Breast epithelium (tissue), 3 donors: ENCODE measurements around the gene SUPT7L.

Source experiments
- POLR2A ChIP-seq: fragments of 450-650 bp; IDR thresholded peaks from one replicate; pipeline ENCODE4 v1.6.1; 2016; ENCODE audit warnings: antibody characterized with exemption, mild to moderate bottlenecking, moderate library complexity
- POLR2AphosphoS5 ChIP-seq, 3 donors: sonication (generic); formaldehyde crosslinking; IDR thresholded peaks; one replicate each; pipeline ENCODE4 v1.6.1; 2017; ENCODE audit warnings: antibody characterized with exemption in 3 of 3
- TF ChIP-seq, protein P1 (sequence below), 3 donors: fragments of 450-650 bp; IDR thresholded peaks; one replicate each; pipeline ENCODE4 v1.5.1; 2016 to 2017; ENCODE audit warnings: antibody characterized with exemption in 3 of 3, mild to moderate bottlenecking in 3 of 3, moderate library complexity in 3 of 3

DNA sequence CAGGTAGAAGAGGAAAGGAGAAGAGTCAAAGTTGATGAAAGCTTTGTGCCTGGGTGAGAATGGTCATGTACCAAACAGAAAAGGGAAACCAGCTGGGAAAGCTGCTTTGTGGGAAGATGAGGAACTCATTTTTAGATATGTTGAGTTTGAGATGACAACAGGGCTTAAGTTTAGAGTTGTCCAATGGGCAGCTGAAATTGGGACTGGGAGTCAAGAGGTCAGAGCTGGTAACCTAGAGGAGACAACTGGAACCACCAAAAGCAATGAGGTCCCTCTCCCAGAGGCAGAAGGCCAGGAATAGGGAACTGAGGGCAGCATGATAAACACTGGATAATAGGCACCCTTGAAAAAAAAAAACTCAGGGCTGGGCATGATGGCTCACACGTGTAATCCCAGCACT is 49.1 kb upstream of the SUPT7L start:
- TF ChIP-seq, protein P1, sequence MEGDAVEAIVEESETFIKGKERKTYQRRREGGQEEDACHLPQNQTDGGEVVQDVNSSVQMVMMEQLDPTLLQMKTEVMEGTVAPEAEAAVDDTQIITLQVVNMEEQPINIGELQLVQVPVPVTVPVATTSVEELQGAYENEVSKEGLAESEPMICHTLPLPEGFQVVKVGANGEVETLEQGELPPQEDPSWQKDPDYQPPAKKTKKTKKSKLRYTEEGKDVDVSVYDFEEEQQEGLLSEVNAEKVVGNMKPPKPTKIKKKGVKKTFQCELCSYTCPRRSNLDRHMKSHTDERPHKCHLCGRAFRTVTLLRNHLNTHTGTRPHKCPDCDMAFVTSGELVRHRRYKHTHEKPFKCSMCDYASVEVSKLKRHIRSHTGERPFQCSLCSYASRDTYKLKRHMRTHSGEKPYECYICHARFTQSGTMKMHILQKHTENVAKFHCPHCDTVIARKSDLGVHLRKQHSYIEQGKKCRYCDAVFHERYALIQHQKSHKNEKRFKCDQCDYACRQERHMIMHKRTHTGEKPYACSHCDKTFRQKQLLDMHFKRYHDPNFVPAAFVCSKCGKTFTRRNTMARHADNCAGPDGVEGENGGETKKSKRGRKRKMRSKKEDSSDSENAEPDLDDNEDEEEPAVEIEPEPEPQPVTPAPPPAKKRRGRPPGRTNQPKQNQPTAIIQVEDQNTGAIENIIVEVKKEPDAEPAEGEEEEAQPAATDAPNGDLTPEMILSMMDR (IDR thresholded peaks at IDR 0.05): no peak
- TF ChIP-seq POLR2AphosphoS5 (IDR thresholded peaks at IDR 0.05) (no peak), POLR2A (no peak)
